ENCODE results near the gene POU2F2. TPM values are rescaled to one million over a fixed set of nuclear protein-coding genes. Genes with fewer than 3 reads are reported as not detected.

Gene POU2F2
- total and polyA plus RNA-seq, 10 donors: 22.3 to 67.4 (median 40.0) TPM

GRCh38 chr19:42074513-42075363, 57.5 kb downstream of the POU2F2 start:
- peak; percentile 83 for DNase-seq
- Histone ChIP-seq H3K27ac (peak overlapping the region; percentile 95 to 99 (median 97)), H3K4me3 (peak overlapping the region; percentile 29 to 93 (median 70)), H3K27me3 (replicated peaks in 1 of 7) (peaks cover 0 to 12% (median 6%) of the 10 kb centered on the region in 7 donors), H3K4me1 (peaks cover 7 to 49% (median 34%) of the 10 kb centered on the region in 6 donors), H3K9me3 (no peaks in the 10 kb centered on the region), H3K36me3 (peaks cover 0 to 18% (median 15%) of the 10 kb centered on the region in 6 donors)
- WGBS, 5 donors: 62 to 66% (median 64%) methylated on average over 26 to 27 of the region's 27 CpGs
- TF ChIP-seq POLR2A (IDR thresholded peaks at IDR 0.05) (no peak), CTCF (IDR thresholded peaks at IDR 0.05 in 8 of 11, conservative IDR thresholded peaks at IDR 0.05 in 3 of 11) (peak in 1 of 11 experiments; percentile 6)
- intact Hi-C loops (cut with DNase I; ENCODE audit: low total_unique reads): no loop called here

GRCh38 chr19:42071247-42071646, 61.0 kb downstream of the POU2F2 start:
- TF ChIP-seq POLR2AphosphoS5 (IDR thresholded peaks at IDR 0.05): no peak
- TF ChIP-seq CTCF (IDR thresholded peaks at IDR 0.05 in 8 of 11, conservative IDR thresholded peaks at IDR 0.05 in 3 of 11): no peak
- TF ChIP-seq POLR2A (IDR thresholded peaks at IDR 0.05): no peak
- intact Hi-C loops (cut with DNase I; ENCODE audit: low total_unique reads): no loop called here
- peaks cover 0 to 30% (median 22%) of the 10 kb centered on the region in 6 donors for H3K4me1 ChIP-seq
- H3K9me3 ChIP-seq: no peaks in the 10 kb centered on the region
- no peak overlapping the region for H3K27ac ChIP-seq
- peaks cover 0 to 47% (median 21%) of the 10 kb centered on the region in 7 donors for H3K27me3 ChIP-seq (replicated peaks in 1 of 7)
- WGBS, 5 donors: 86 to 95% (median 93%) methylated on average over 10 to 12 of the region's 12 CpGs
- no peak overlapping the region for H3K4me3 ChIP-seq
- H3K36me3 ChIP-seq: no peaks in the 10 kb centered on the region
- DNase-seq: no peak

GRCh38 chr19:42069619-42070351, 62.5 kb downstream of the POU2F2 start, which contains the start of gene GRIK5:
GRIK5 (minus strand) TSS chr19:42070206; CDS start chr19:42065770, 4,436 bp downstream.
- Histone ChIP-seq H3K27me3 (replicated peaks in 1 of 7) (peaks cover 0 to 61% (median 21%) of the 10 kb centered on the region in 7 donors), H3K4me3 (peak within 1 kb of the TSS in 4 of 8 donors; percentile 6 to 55 (median 26)), H3K9me3 (no peaks in the 10 kb centered on the region), H3K4me1 (peaks cover 0 to 25% (median 17%) of the 10 kb centered on the region in 6 donors), H3K27ac (no peak within 1 kb of the TSS), H3K36me3 (no peaks in the 10 kb centered on the region)
- DNase-seq: no peak
- WGBS, 5 donors: 8 to 12% (median 10%) methylated on average over 27 to 29 of the region's 29 CpGs
- intact Hi-C loops (cut with DNase I; ENCODE audit: low total_unique reads): no loop called here
- TF ChIP-seq CTCF (IDR thresholded peaks at IDR 0.05 in 8 of 11, conservative IDR thresholded peaks at IDR 0.05 in 3 of 11): no peak
- no peak for TF ChIP-seq POLR2A (IDR thresholded peaks at IDR 0.05)
